Panc1 (cell line): ENCODE measurements around the gene SORL1.

Source experiments
- CTCF ChIP-seq: fragments of 450-650 bp; IDR thresholded peaks from 2 replicates; pipeline ENCODE4 v1.5.1; 2017; ENCODE audit warnings: mild to moderate bottlenecking
- POLR2AphosphoS5 ChIP-seq: IDR thresholded peaks from 2 replicates; pipeline ENCODE4 v1.6.1; 2012; ENCODE audit warnings: mild to moderate bottlenecking, low read depth, low read length, moderate library complexity
- REST ChIP-seq, 2 experiments: IDR thresholded peaks; 2 replicates each; pipeline ENCODE4 v1.6.1; 2011 to 2012; ENCODE audit warnings: low read depth in 2 of 2, control low read depth in 1 of 2, low read length in 1 of 2, mild to moderate bottlenecking in 1 of 2, moderate library complexity in 1 of 2; ENCODE audit not compliant: insufficient read depth in 1 of 2
- SIN3A ChIP-seq: IDR thresholded peaks from 2 replicates; pipeline ENCODE4 v1.6.1; 2012; ENCODE audit warnings: low read depth, mild to moderate bottlenecking, low read length, moderate library complexity, borderline replicate concordance; ENCODE audit not compliant: insufficient read depth
- TCF7L2 ChIP-seq: IDR thresholded peaks from 2 replicates; pipeline ENCODE4 v1.6.1; 2011; ENCODE audit warnings: mild to moderate bottlenecking, low read depth, low read length, inconsistent platforms

GRCh38 chr11:121560236-121560635 lies 108.1 kb downstream of the SORL1 start:
- no peak for TF ChIP-seq TCF7L2
- TF ChIP-seq CTCF, result no peak
- no peak for TF ChIP-seq POLR2AphosphoS5
- TF ChIP-seq SIN3A, result no peak
- no peak for TF ChIP-seq REST (IDR thresholded peaks at IDR 0.05; ENCODE audit: insufficient read depth in 1 of 2, low read depth in 2 of 2, low read length in 1 of 2)
